OCI-LY7 (cell line): ENCODE measurements around the gene SLC25A22. TPM values are rescaled to one million over a fixed set of nuclear protein-coding genes. Genes with fewer than 3 reads are reported as not detected.
A peak's percentile ranks its signal among the peaks of the same experiment; 100 is the strongest.

Source experiments
- BruUV-seq: library from RNA; stranded (reverse); fragments of 400-500 nt; replicated peaks from 2 replicates; lab custom pipeline; 2021; lab: Mats Ljungman, UMichigan
- CTCF ChIA-PET: fragments of 300-600 bp; sonication (Branson Sonifier 250); formaldehyde crosslinking; loops from one replicate; lab custom pipeline; 2022; ENCODE audit warnings: antibody characterized with exemption; ENCODE audit not compliant: unreplicated experiment; lab: Charles Lee
- POLR2A ChIA-PET: fragments of 300-600 bp; sonication (Branson Sonifier 250); formaldehyde crosslinking; loops from one replicate; lab custom pipeline; 2022; ENCODE audit warnings: antibody characterized with exemption; lab: Charles Lee
- DNase-seq: peaks from one replicate; pipeline ENCODE4 v3.0.0-alpha.2; 2015; ENCODE audit warnings: low spot score
- H2AFZ ChIP-seq: fragments of 200-600 bp; sonication (generic), shearing (Covaris generic); 2 replicates; pipeline ENCODE4 v1.6.1; 2014; ENCODE audit warnings: mild to moderate bottlenecking, antibody characterized with exemption, low read length, moderate library complexity
- H3K27ac ChIP-seq: fragments of 200-600 bp; sonication (generic); 2 replicates; pipeline ENCODE4 v1.5.1; 2014; ENCODE audit warnings: mixed run types, low read depth, mild to moderate bottlenecking, moderate library complexity, low read length, inconsistent platforms; ENCODE audit not compliant: poor library complexity, severe bottlenecking
- H3K36me3 ChIP-seq: fragments of 200-600 bp; sonication (generic); 2 replicates; pipeline ENCODE4 v1.6.1; 2014; ENCODE audit warnings: mild to moderate bottlenecking, antibody characterized with exemption, low read length, moderate library complexity, mixed read lengths; ENCODE audit not compliant: insufficient read depth
- H3K4me1 ChIP-seq: fragments of 200-600 bp; sonication (generic); 2 replicates; pipeline ENCODE4 v1.5.1; 2014; ENCODE audit warnings: mild to moderate bottlenecking, low read length; ENCODE audit not compliant: insufficient read depth, poor library complexity, severe bottlenecking
- H3K4me2 ChIP-seq: fragments of 200-600 bp; sonication (generic); 2 replicates; pipeline ENCODE4 v1.6.1; 2014; ENCODE audit warnings: mild to moderate bottlenecking, low read length
- H3K4me3 ChIP-seq: fragments of 200-600 bp; sonication (generic); 2 replicates; pipeline ENCODE4 v1.5.1; 2014; ENCODE audit warnings: mild to moderate bottlenecking, low read depth, low read length; ENCODE audit not compliant: poor library complexity, severe bottlenecking
- H3K79me2 ChIP-seq: fragments of 200-600 bp; sonication (generic); 2 replicates; pipeline ENCODE4 v1.6.1; 2016; ENCODE audit warnings: low read depth, mild to moderate bottlenecking, low read length, moderate library complexity, mixed read lengths; ENCODE audit not compliant: insufficient read depth
- H3K9me2 ChIP-seq: fragments of 200-600 bp; sonication (generic); 2 replicates; pipeline ENCODE4 v1.6.1; 2016; ENCODE audit warnings: mild to moderate bottlenecking, low read length, mixed read lengths; ENCODE audit not compliant: insufficient read depth
- H3K9me3 ChIP-seq: fragments of 200-600 bp; sonication (generic); 2 replicates; pipeline ENCODE4 v1.6.1; 2014; ENCODE audit warnings: mild to moderate bottlenecking, mixed run types, low read length, mixed read lengths
- H4K20me1 ChIP-seq: fragments of 200-600 bp; sonication (generic); 2 replicates; pipeline ENCODE4 v1.6.1; 2014; ENCODE audit warnings: mild to moderate bottlenecking, antibody characterized with exemption, low read length, moderate library complexity, mixed read lengths; ENCODE audit not compliant: insufficient read depth
- EZH2phosphoT487 ChIP-seq: fragments of 200-600 bp; sonication (generic); IDR thresholded peaks from 2 replicates; pipeline ENCODE4 v1.6.1; 2018; ENCODE audit warnings: low read depth, borderline replicate concordance, mild to moderate bottlenecking, mixed run types, antibody characterized with exemption, low read length, moderate library complexity, mixed read lengths
- intact Hi-C: fragments of 100-400 bp; cut with micrococcal nuclease; formaldehyde crosslinking; loops from one replicate; pipeline ENCODE4 v1.10.0; 2022; ENCODE audit not compliant: unreplicated experiment
- total RNA-seq, 2 experiments: library from RNA; depleted of rRNA in 1 of 2; stranded (reverse); fragments of >200 nt in 1 of 2; shearing (Covaris generic) in 1 of 2; gene quantifications; 2 replicates each; pipeline ENCODE4 v1.2.3, GENCODE V29; 2014 to 2022
- TF ChIP-seq, protein P1 (sequence below): fragments of 200-600 bp; sonication (generic); conservative IDR thresholded peaks from 2 replicates; pipeline ENCODE4 v1.5.1; 2014; ENCODE audit warnings: mild to moderate bottlenecking, antibody characterized with exemption, low read length, moderate library complexity, mixed read lengths

SLC25A22 gene
- total RNA-seq, 2 experiments from 2014 or later: 30.8 to 50.9 TPM

DNA sequence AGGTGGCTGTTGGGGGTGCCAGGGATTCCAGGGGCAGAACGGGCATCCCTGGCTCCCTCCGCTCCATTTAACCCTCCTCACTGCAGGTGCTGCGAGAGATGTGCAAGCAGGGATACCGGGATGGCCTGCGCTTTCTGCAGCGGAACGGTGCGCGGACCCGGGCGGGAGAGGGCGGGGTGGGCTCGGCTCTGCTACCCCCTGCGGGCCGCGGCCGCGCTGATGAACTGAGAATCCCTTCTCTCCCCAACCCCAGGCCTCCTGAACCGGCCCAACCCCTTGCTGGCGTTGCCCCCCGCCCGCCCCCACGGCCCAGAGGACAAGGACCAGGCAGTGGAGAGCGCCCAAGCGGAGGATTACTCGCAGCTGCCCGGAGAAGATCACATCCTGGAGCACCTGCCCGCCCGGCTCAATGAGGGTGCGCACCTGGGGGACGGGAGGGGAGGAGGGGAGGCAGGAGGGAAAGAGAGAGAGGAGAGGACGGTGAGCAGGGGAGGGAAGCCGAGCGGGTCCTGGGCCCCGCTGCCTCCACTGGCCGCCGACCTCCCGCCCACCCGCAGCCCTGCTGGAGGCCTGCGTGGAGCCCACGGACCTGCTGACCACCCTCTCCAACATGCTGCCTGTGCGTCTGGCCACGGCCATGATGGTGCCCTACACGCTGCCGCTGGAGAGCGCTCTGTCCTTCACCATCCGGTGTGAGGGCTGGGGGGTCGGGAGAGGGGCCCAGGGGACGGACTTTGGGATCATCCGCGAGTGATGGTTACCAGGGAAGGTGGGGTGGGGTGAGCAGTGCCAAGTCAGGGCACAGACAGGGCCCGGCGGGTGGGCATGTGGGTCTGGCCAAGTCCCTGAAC, 25.6 kb upstream of the SLC25A22 start:
- Histone ChIP-seq H3K27ac (no peak overlapping the region), H3K9me2 (no peaks in the 10 kb centered on the region), H3K79me2 (no peaks in the 10 kb centered on the region), H3K4me3 (no peak overlapping the region), H3K9me3 (no peaks in the 10 kb centered on the region), H3K36me3 (no peaks in the 10 kb centered on the region), H2AFZ (no peak overlapping the region), H4K20me1 (no peaks in the 10 kb centered on the region), H3K4me2 (no peak overlapping the region), H3K4me1 (peaks cover 33% of the 10 kb centered on the region)
- intact Hi-C loops: no loop called here
- CTCF ChIA-PET: no interaction called here
- TF ChIP-seq EZH2phosphoT487: no peak
- TF ChIP-seq, protein P1, sequence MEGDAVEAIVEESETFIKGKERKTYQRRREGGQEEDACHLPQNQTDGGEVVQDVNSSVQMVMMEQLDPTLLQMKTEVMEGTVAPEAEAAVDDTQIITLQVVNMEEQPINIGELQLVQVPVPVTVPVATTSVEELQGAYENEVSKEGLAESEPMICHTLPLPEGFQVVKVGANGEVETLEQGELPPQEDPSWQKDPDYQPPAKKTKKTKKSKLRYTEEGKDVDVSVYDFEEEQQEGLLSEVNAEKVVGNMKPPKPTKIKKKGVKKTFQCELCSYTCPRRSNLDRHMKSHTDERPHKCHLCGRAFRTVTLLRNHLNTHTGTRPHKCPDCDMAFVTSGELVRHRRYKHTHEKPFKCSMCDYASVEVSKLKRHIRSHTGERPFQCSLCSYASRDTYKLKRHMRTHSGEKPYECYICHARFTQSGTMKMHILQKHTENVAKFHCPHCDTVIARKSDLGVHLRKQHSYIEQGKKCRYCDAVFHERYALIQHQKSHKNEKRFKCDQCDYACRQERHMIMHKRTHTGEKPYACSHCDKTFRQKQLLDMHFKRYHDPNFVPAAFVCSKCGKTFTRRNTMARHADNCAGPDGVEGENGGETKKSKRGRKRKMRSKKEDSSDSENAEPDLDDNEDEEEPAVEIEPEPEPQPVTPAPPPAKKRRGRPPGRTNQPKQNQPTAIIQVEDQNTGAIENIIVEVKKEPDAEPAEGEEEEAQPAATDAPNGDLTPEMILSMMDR: no peak
- no TSS peak for BruUV-seq
- POLR2A ChIA-PET: no interaction called here
- no peak for DNase-seq

DNA sequence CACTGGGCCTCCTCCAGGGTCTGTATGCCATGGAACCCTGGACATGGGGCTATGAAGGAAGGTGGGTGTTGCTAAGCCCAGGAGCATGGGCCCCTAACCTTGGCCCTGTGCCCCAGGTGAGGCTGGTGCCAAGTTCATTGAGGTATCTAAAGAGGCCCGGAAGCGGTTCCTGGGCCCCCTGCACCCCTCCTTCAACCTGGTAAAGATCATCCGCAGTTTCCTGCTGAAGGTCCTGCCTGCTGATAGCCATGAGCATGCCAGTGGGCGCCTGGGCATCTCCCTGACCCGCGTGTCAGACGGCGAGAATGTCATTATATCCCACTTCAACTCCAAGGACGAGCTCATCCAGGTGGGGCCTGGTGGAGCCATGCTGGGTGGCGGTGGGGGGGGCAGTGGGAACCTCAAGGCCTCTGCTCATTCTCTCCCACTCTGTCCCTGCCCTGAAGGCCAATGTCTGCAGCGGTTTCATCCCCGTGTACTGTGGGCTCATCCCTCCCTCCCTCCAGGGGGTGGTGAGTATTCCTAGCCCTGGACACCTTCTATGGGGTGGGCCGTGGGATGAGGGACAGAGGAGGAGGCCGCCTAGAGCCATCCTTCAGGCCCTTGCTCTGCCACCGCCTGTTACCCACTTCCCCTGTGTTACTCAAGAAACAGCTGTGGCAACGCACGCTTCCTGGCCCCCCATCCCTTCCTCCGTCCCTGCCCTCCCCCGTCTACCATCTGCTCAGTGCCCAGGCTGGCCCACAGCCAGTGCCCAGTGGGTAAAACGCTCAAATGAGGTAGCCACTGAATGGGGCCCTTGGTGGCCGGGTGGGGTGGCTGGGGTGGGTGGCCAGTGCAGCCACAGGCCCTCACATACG, 23.7 kb upstream of the SLC25A22 start:
- Histone ChIP-seq H3K36me3 (no peaks in the 10 kb centered on the region), H3K9me2 (no peaks in the 10 kb centered on the region), H2AFZ (no peak overlapping the region), H3K4me3 (no peak overlapping the region), H3K4me2 (no peak overlapping the region), H3K9me3 (no peaks in the 10 kb centered on the region), H3K4me1 (peaks cover 21% of the 10 kb centered on the region), H3K79me2 (no peaks in the 10 kb centered on the region), H3K27ac (no peak overlapping the region), H4K20me1 (no peaks in the 10 kb centered on the region)
- intact Hi-C loops: no loop called here
- POLR2A ChIA-PET: interaction anchor here (0.5 kb wide), 1 partner anchor 23 kb away, joined by 3 read pairs; no protein-coding TSS in a partner anchor
- CTCF ChIA-PET: no interaction called here
- TF ChIP-seq EZH2phosphoT487: no peak
- BruUV-seq: no TSS peak
- DNase-seq: no peak

DNA sequence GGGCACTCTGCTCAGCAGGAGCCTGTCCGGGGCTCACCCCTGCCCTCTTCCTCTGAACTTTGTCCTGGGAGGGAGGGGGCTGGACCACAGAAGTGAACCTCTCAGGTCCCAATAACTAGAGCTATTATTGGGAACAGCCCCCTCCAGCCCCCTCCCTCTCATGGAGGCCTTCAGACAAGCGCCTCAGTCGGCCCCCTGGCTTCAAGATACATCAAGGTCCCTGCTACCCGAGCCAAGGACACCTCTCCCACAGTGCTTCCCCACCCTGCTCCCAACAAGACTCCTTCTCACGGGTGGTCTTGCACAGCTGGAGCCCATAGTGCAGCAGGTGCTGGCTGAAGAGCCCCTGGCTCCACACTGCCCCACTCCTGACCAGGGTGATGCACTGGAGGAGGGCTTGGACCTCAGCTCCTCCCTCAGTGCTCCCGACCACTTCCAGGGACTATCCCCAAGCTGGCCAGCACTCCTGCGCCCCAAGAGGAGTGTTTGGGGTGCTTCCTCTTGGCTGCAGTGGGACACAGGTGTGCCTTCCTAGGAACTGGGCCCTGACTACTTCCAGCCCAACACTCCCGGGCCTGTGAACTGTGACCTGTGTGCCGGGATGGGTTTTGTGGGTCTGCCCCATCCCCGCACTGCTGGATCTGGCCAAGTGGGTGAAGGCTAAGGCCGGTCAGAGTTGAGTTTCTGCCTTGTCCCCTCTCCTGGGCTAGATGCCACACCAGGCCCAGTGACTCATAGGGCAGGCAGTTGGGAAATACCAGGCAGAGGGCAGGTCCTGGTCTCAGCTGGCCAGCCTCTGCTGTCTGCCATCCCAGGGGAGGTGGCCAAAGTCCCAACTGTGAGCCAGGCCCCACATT, 22.8 kb upstream of the SLC25A22 start:
- Histone ChIP-seq H3K9me3 (no peaks in the 10 kb centered on the region), H3K4me1 (peaks cover 17% of the 10 kb centered on the region), H2AFZ (no peak overlapping the region), H4K20me1 (no peaks in the 10 kb centered on the region), H3K4me2 (peak overlapping the region; percentile 97), H3K27ac (no peak overlapping the region), H3K4me3 (peak overlapping the region; percentile 76), H3K36me3 (peaks cover 6% of the 10 kb centered on the region; the same call in 1 of the 2 replicates), H3K9me2 (no peaks in the 10 kb centered on the region), H3K79me2 (no peaks in the 10 kb centered on the region)
- BruUV-seq: no TSS peak
- ChIA-PET POLR2A (no interaction called here), CTCF (no interaction called here)
- DNase-seq: no peak
- no peak for TF ChIP-seq EZH2phosphoT487
- TF ChIP-seq, protein P1: no peak
- intact Hi-C loops: no loop called here
